OCI-LY1 (cell line): ENCODE data around the gene PTPRF.

ENCODE experiments used
- H2AFZ ChIP-seq: fragments of 200-600 bp; sonication (generic), shearing (Covaris generic); 2 replicates; pipeline ENCODE4 v1.6.0; 2014; ENCODE audit warnings: antibody characterized with exemption, mild to moderate bottlenecking, low read length
- H3F3A ChIP-seq: fragments of 200-600 bp; sonication (generic), shearing (Covaris generic); 2 replicates; pipeline ENCODE4 v1.6.0; 2014; ENCODE audit warnings: mild to moderate bottlenecking, antibody characterized with exemption, low read length, moderate library complexity; ENCODE audit not compliant: insufficient read depth
- H3K27ac ChIP-seq: fragments of 200-600 bp; sonication (generic); 2 replicates; pipeline ENCODE4 v1.5.1; 2014; ENCODE audit warnings: low read length, mixed run types, mild to moderate bottlenecking, low read depth; ENCODE audit not compliant: poor library complexity, severe bottlenecking
- H3K27me3 ChIP-seq: fragments of 200-600 bp; sonication (generic); 2 replicates; pipeline ENCODE4 v1.6.0; 2014; ENCODE audit warnings: antibody characterized with exemption, mild to moderate bottlenecking, low read length, moderate library complexity; ENCODE audit not compliant: insufficient read depth
- H3K36me3 ChIP-seq: fragments of 200-600 bp; sonication (generic); 2 replicates; pipeline ENCODE4 v1.6.1; 2014; ENCODE audit warnings: mild to moderate bottlenecking, antibody characterized with exemption, low read length, moderate library complexity, mixed read lengths; ENCODE audit not compliant: insufficient read depth
- H3K4me1 ChIP-seq: fragments of 200-600 bp; sonication (generic); 2 replicates; pipeline ENCODE4 v1.5.1; 2014; ENCODE audit warnings: mild to moderate bottlenecking, low read length, moderate library complexity; ENCODE audit not compliant: insufficient read depth, severe bottlenecking
- H3K4me2 ChIP-seq: fragments of 200-600 bp; sonication (generic), shearing (Covaris generic); 2 replicates; pipeline ENCODE4 v1.6.1; 2014; ENCODE audit warnings: low read length
- H3K4me3 ChIP-seq: fragments of 200-600 bp; sonication (generic); 2 replicates; pipeline ENCODE4 v1.5.1; 2014; ENCODE audit warnings: low read length, low read depth, mild to moderate bottlenecking, mixed read lengths; ENCODE audit not compliant: poor library complexity, severe bottlenecking
- H3K79me2 ChIP-seq: fragments of 200-600 bp; shearing (Covaris generic); 2 replicates; pipeline ENCODE4 v1.6.1; 2016; ENCODE audit warnings: mixed run types, low read length, mixed read lengths; ENCODE audit not compliant: insufficient read depth
- H3K9ac ChIP-seq: fragments of 200-600 bp; sonication (generic), shearing (Covaris generic); 2 replicates; pipeline ENCODE4 v1.6.1; 2014; ENCODE audit warnings: mild to moderate bottlenecking, low read length, mixed read lengths
- H3K9me2 ChIP-seq: fragments of 200-600 bp; sonication (generic), shearing (Covaris generic); 2 replicates; pipeline ENCODE4 v1.6.1; 2014; ENCODE audit warnings: low read depth, mild to moderate bottlenecking, low read length, mixed read lengths
- H3K9me3 ChIP-seq: fragments of 200-600 bp; shearing (Covaris generic); 2 replicates; pipeline ENCODE4 v1.6.1; 2014; ENCODE audit warnings: low read length, mixed read lengths
- H4K20me1 ChIP-seq: fragments of 200-600 bp; sonication (generic), shearing (Covaris generic); 2 replicates; pipeline ENCODE4 v1.6.0; 2016; ENCODE audit warnings: mild to moderate bottlenecking, low read length; ENCODE audit not compliant: insufficient read depth
- CTCF ChIP-seq: fragments of 200-600 bp; sonication (generic), shearing (Covaris generic); IDR thresholded peaks from 2 replicates; pipeline ENCODE4 v1.5.1; 2017; ENCODE audit warnings: mild to moderate bottlenecking, antibody characterized with exemption, low read length, moderate library complexity, mixed read lengths
- EZH2 ChIP-seq: fragments of 200-600 bp; sonication (generic), shearing (Covaris generic); IDR thresholded peaks from 2 replicates; pipeline ENCODE4 v1.8.0; 2017; ENCODE audit warnings: borderline replicate concordance, mixed run types, mild to moderate bottlenecking, antibody characterized with exemption, low read length, moderate library complexity, mixed read lengths

The PTPRF gene

DNA sequence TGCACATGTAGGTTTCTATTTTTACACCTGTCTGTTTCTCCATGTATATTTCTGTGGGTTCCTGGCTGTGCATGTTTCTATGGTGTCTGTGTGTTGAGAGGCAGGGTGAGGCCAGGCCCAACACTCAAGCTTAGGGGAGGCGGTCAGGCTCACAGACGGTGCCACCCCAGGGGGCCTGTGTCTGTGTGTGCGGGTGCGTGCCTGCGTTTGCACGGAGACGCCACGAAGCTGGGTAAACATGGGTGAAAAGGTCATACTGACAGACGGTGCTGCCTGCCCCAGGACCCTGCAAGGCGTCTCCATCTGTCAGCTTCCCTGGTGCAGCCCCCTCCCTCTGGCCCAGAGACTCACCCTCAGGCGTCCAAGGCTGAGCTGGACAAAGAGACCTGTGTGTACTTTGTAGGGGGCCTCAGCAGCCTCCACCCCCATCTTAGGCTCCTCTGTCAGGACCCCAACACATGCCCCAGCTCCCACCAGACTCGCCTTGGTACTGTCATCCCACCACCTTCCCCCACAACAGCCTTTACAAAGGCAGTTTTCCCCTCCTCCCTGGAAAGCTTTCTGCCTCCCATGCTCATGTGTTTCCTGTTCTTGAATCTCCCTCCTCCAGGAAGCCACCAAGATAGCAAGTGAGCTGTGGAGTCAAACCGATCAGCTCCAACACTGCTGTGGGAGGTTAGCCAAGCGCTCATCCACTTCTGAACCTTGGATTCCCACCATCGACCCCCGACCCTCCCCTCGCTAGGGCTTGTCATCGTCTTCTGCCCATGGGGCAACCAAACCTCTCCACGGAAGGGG, 34.1 kb downstream of the PTPRF start:
- Histone ChIP-seq H3K27ac (no peak overlapping the region), H3K4me2 (peak overlapping the region; percentile 67; the same call in 1 of the 2 replicates), H2AFZ (no peak overlapping the region), H3K9me2 (no peaks in the 10 kb centered on the region), H3K27me3 (peaks cover 10% of the 10 kb centered on the region), H3K9ac (no peak overlapping the region; the same call in 1 of the 2 replicates), H3K79me2 (no peaks in the 10 kb centered on the region), H3K4me3 (peak overlapping the region; percentile 53), H4K20me1 (no peaks in the 10 kb centered on the region), H3K9me3 (no peaks in the 10 kb centered on the region), H3F3A (no peaks in the 10 kb centered on the region), H3K36me3 (no peaks in the 10 kb centered on the region), H3K4me1 (peaks cover 16% of the 10 kb centered on the region)
- TF ChIP-seq CTCF (no peak), EZH2 (no peak)

DNA sequence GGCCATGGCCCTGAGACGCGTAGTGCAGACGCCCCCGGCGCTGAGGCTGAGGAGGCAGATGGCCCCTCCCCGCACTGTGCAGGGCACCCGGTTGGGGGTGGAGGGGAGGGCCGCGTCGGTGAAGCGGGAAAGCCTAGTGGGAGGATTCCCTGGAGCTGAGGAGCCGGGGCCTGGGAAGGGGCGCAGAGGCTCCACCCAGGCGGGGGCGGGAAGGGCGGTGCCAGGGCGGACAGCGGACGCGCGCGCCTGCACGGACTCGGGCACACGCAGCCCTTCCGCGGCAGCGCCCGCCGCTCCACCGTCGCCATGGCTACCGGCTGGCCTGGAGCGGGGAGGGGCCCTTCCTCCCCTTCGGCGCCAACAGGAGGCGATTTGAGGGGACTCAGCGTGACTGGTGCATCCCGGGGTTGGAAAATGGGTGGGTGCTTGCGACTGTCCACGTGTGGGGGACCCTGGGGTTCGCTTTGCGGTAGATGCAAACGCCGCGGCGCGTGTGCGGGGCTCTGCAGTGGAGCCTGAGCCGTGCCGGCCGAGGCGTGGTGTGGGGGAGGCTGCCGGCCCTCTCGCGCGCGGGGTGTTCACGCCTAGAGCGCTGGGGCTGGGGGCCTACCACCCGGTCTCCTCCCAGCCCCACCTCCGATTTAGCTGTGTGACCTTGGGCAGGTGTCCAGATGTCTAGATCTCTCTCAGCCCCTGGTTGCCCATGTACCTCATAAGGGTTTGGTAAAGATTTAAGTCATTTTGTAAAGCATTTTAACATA, 35.1 kb downstream of the PTPRF start:
- peak overlapping the region; percentile 53 for H3K4me3 ChIP-seq

More for the DNA sequence above, 35.1 kb downstream of the PTPRF start:
- Histone ChIP-seq H3K79me2 (no peaks in the 10 kb centered on the region), H3K9me2 (no peaks in the 10 kb centered on the region), H3K27me3 (peaks cover 14% of the 10 kb centered on the region), H3K9ac (no peak overlapping the region; the same call in 1 of the 2 replicates), H3K9me3 (no peaks in the 10 kb centered on the region), H3K27ac (no peak overlapping the region), H3K4me2 (peak overlapping the region; percentile 67), H3F3A (no peaks in the 10 kb centered on the region), H3K36me3 (no peaks in the 10 kb centered on the region), H4K20me1 (no peaks in the 10 kb centered on the region), H2AFZ (no peak overlapping the region), H3K4me1 (peaks cover 16% of the 10 kb centered on the region)
- TF ChIP-seq EZH2 (no peak), CTCF (no peak)
